H1 (cell line): Measurements from ENCODE around the gene POLR3F. TPM values are rescaled to one million over a fixed set of nuclear protein-coding genes. Genes with fewer than 3 reads are reported as not detected.

Experiments used
- BCL11A ChIP-seq, 2 experiments: IDR thresholded peaks; one replicate each; pipeline ENCODE4 v1.6.1; 2011; ENCODE audit warnings: low read depth in 2 of 2, low read length in 2 of 2, mild to moderate bottlenecking in 2 of 2
- EP300 ChIP-seq, 2 experiments: IDR thresholded peaks; 1 replicate in 1 of 2; 2 replicates in 1 of 2; pipeline ENCODE4 v1.6.1; 2011 to 2012; ENCODE audit warnings: low read depth in 2 of 2, low read length in 2 of 2, mild to moderate bottlenecking in 2 of 2, borderline replicate concordance in 1 of 2, inconsistent platforms in 1 of 2, moderate library complexity in 1 of 2
- KDM5A ChIP-seq: fragments of 200-600 bp; IDR thresholded peaks from 2 replicates; pipeline ENCODE4 v1.7.1; 2012; ENCODE audit warnings: mild to moderate bottlenecking, low read length, inconsistent platforms, mixed read lengths
- NRF1 ChIP-seq: IDR thresholded peaks from 2 replicates; pipeline ENCODE4 v1.6.1; 2011; ENCODE audit warnings: mild to moderate bottlenecking, low read depth, low read length, improper control_type of control experiment
- polyA plus RNA-seq, 7 experiments: library from polyadenylated mRNA; depleted of rRNA in 3 of 7; stranded (reverse) in 5 of 7; unstranded in 2 of 7; fragments of >200 nt in 5 of 7; fragments of 200-250 nt in 2 of 7; gene quantifications; 1 replicate in 5 of 7; 2 replicates in 1 of 7; 4 replicates in 1 of 7; pipeline versions ENCODE4 v1.2.1 to v1.2.3, GENCODE V29; 2011 to 2013; ENCODE audit warnings: missing spikeins in 2 of 7, mixed read lengths in 2 of 7
- total RNA-seq: library from RNA; stranded (reverse); fragmentation: NEBNext Ultra II Directional; extraction: Animal tissue kit (Norgen Biotek cat#: 25700); gene quantifications from 2 replicates; pipeline ENCODE4 v1.2.1, GENCODE V29; 2021
- TF ChIP-seq, protein P1 (sequence below): IDR thresholded peaks from 2 replicates; pipeline ENCODE4 v1.6.1; 2012; ENCODE audit warnings: inconsistent platforms

POLR3F gene
- total and polyA plus RNA-seq, 2 of the 8 experiments (the other 6 are each of a cell fraction or from before 2014, with no cell fraction given), result 5.7 to 14.0 TPM

- TF ChIP-seq EP300 (IDR thresholded peaks at IDR 0.05; ENCODE audit: borderline replicate concordance in 1 of 2, low read depth in 2 of 2, low read length in 2 of 2) (no peak), KDM5A (no peak), NRF1 (no peak), BCL11A (IDR thresholded peaks at IDR 0.05; ENCODE audit: low read depth in 2 of 2, low read length in 2 of 2) (no peak)
- TF ChIP-seq, protein P1, sequence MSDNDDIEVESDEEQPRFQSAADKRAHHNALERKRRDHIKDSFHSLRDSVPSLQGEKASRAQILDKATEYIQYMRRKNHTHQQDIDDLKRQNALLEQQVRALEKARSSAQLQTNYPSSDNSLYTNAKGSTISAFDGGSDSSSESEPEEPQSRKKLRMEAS, result no peak
Measured at GRCh38 chr20:18511571-18511970, 44.4 kb downstream of the POLR3F start (continued).
